ENCODE data around the gene SRBD1.

Gene SRBD1

GRCh38 chr2:45540942-45541341 lies 70.1 kb downstream of the SRBD1 start:
- DNase-seq, result no peak

GRCh38 chr2:45533771-45534170 lies 77.3 kb downstream of the SRBD1 start:
- DNase-seq, result no peak

- no peak for DNase-seq
Measured at GRCh38 chr2:45532181-45532580, 78.9 kb downstream of the SRBD1 start.

- DNase-seq, result no peak
Measured at GRCh38 chr2:45524016-45524415, 87.1 kb downstream of the SRBD1 start.

GRCh38 chr2:45518546-45518945 lies 92.5 kb downstream of the SRBD1 start:
- no peak for DNase-seq

- DNase-seq, result no peak
Measured at GRCh38 chr2:45510701-45511420, 100.2 kb downstream of the SRBD1 start.

GRCh38 chr2:45506756-45507155 lies 104.3 kb downstream of the SRBD1 start:
- DNase-seq, result no peak

- DNase-seq, result no peak
Measured at GRCh38 chr2:45505138-45505537, 105.9 kb downstream of the SRBD1 start.

GRCh38 chr2:45498661-45499550 lies 112.2 kb downstream of the SRBD1 start:
- DNase-seq, result no peak

- DNase-seq, result no peak
Measured at GRCh38 chr2:45497355-45497754, 113.7 kb downstream of the SRBD1 start.

GRCh38 chr2:45496869-45497268 lies 114.2 kb downstream of the SRBD1 start:
- DNase-seq, result no peak

GRCh38 chr2:45494978-45495293 lies 116.1 kb downstream of the SRBD1 start:
- DNase-seq, result no peak

GRCh38 chr2:45494275-45494977 lies 116.6 kb downstream of the SRBD1 start:
- peak; percentile 65 for DNase-seq

- no peak for DNase-seq
Measured at GRCh38 chr2:45484965-45485364, 126.1 kb downstream of the SRBD1 start.

GRCh38 chr2:45483997-45484396 lies 127.1 kb downstream of the SRBD1 start:
- no peak for DNase-seq

- no peak for DNase-seq
Measured at GRCh38 chr2:45477546-45477945, 133.5 kb downstream of the SRBD1 start.

GRCh38 chr2:45470531-45470930 lies 140.5 kb downstream of the SRBD1 start:
- DNase-seq, result no peak

- DNase-seq, result no peak
Measured at GRCh38 chr2:45469314-45470099, 141.6 kb downstream of the SRBD1 start.

GRCh38 chr2:45468279-45468678 lies 142.8 kb downstream of the SRBD1 start:
- no peak for DNase-seq

GRCh38 chr2:45466053-45466452 lies 145.0 kb downstream of the SRBD1 start:
- no peak for DNase-seq

- DNase-seq, result no peak
Measured at GRCh38 chr2:45460825-45461224, 150.2 kb downstream of the SRBD1 start.

- no peak for DNase-seq
Measured at GRCh38 chr2:45459860-45460259, 151.2 kb downstream of the SRBD1 start.

All from kidney glomerular epithelial cell (primary cell).